GM23248 (cell line): Measurements from ENCODE around the gene RAB41. TPM values are rescaled to one million over a fixed set of nuclear protein-coding genes. Genes with fewer than 3 reads are reported as not detected.
A peak's percentile ranks its signal among the peaks of the same experiment; 100 is the strongest.

Source experiments
- DNase-seq: peaks from one replicate; pipeline ENCODE4 v3.0.0-alpha.2; 2015
- H2AFZ ChIP-seq: fragments of 200-600 bp; sonication (generic); 2 replicates; pipeline ENCODE4 v1.6.1; 2016; ENCODE audit warnings: antibody characterized with exemption
- H3F3A ChIP-seq: fragments of 200-600 bp; sonication (generic); 2 replicates; pipeline ENCODE4 v1.6.1; 2016; ENCODE audit warnings: mild to moderate bottlenecking, antibody characterized with exemption, mixed run types; ENCODE audit not compliant: insufficient read depth
- H3K27ac ChIP-seq: fragments of 200-600 bp; sonication (generic); 2 replicates; pipeline ENCODE4 v1.5.1; 2016; ENCODE audit warnings: mild to moderate bottlenecking
- H3K27me3 ChIP-seq: fragments of 200-600 bp; sonication (generic); replicated peaks from 2 replicates; pipeline ENCODE4 v1.6.1; 2016; ENCODE audit warnings: mild to moderate bottlenecking; ENCODE audit not compliant: insufficient read depth
- H3K36me3 ChIP-seq: fragments of 200-600 bp; sonication (generic); 2 replicates; pipeline ENCODE4 v1.6.1; 2016; ENCODE audit warnings: low read depth, mild to moderate bottlenecking
- H3K4me1 ChIP-seq: fragments of 200-600 bp; sonication (generic); 2 replicates; pipeline ENCODE4 v1.6.1; 2016; ENCODE audit warnings: mild to moderate bottlenecking; ENCODE audit not compliant: insufficient read depth
- H3K4me2 ChIP-seq: fragments of 200-600 bp; sonication (generic); one replicate; pipeline ENCODE4 v1.6.1; 2016; ENCODE audit warnings: mild to moderate bottlenecking; ENCODE audit not compliant: unreplicated experiment
- H3K4me3 ChIP-seq: fragments of 200-600 bp; sonication (generic); 2 replicates; pipeline ENCODE4 v1.5.1; 2016; ENCODE audit warnings: mild to moderate bottlenecking
- H3K79me2 ChIP-seq: fragments of 200-600 bp; sonication (generic); 2 replicates; pipeline ENCODE4 v1.6.1; 2016; ENCODE audit warnings: mild to moderate bottlenecking; ENCODE audit not compliant: insufficient read depth
- H3K9ac ChIP-seq: fragments of 200-600 bp; sonication (generic); 2 replicates; pipeline ENCODE4 v1.6.1; 2016; ENCODE audit warnings: mild to moderate bottlenecking
- H3K9me2 ChIP-seq: fragments of 200-600 bp; sonication (generic); 2 replicates; pipeline ENCODE4 v1.6.1; 2016; ENCODE audit warnings: mixed run types, mild to moderate bottlenecking, moderate library complexity; ENCODE audit not compliant: insufficient read depth
- H3K9me3 ChIP-seq: fragments of 200-600 bp; sonication (generic); one replicate; pipeline ENCODE4 v1.6.1; 2017; ENCODE audit warnings: low read depth
- H4K20me1 ChIP-seq: fragments of 200-600 bp; sonication (generic); 2 replicates; pipeline ENCODE4 v1.6.0; 2016; ENCODE audit not compliant: insufficient read depth
- EZH2 ChIP-seq: fragments of 200-600 bp; sonication (generic); IDR thresholded peaks from 2 replicates; pipeline ENCODE4 v1.6.1; 2018; ENCODE audit warnings: antibody characterized with exemption, mild to moderate bottlenecking; ENCODE audit not compliant: insufficient read depth, poor library complexity, severe bottlenecking
- EZH2phosphoT487 ChIP-seq: fragments of 200-600 bp; sonication (generic); IDR thresholded peaks from 2 replicates; pipeline ENCODE4 v1.6.1; 2018; ENCODE audit warnings: antibody characterized with exemption, moderate library complexity, mild to moderate bottlenecking, low read depth; ENCODE audit not compliant: insufficient read depth
- WGBS, 2 experiments: methylation state at CpG; one replicate each; pipeline ENCODE4 v1.1.6; 2015 to 2017; ENCODE audit warnings: low lambda C conversion rate in 2 of 2, low coverage in 1 of 2; ENCODE audit errors: missing lambda C conversion rate in 2 of 2; 5-methylcytosine and 5-hydroxymethylcytosine counted together
- in situ Hi-C: fragments of 300-500 bp; cut with MboI; formaldehyde crosslinking; loops from 2 replicates; pipeline ENCODE4 v1.15.0; 2020
- polyA plus RNA-seq: library from polyadenylated mRNA; unstranded; fragments of >200 nt; fragmentation: Nextera tagmentation; extraction: Ambion mirVana; gene quantifications from 2 replicates; pipeline ENCODE4 v1.2.1, GENCODE V29; 2016
- small RNA-seq: library from RNA; depleted of rRNA; stranded (forward); fragments of <200 nt; gene quantifications from one replicate; pipeline ENCODE3, GENCODE V24; 2014; ENCODE audit warnings: low read depth, low replicate concordance
- total RNA-seq: library from RNA; depleted of rRNA; stranded (reverse); fragments of >200 nt; shearing (Covaris generic); gene quantifications from 2 replicates; pipeline ENCODE4 v1.2.3, GENCODE V29; 2014; rRNA removed

Gene RAB41
- total and polyA plus RNA-seq, 2 experiments from 2014 or later, result not detected

DNA sequence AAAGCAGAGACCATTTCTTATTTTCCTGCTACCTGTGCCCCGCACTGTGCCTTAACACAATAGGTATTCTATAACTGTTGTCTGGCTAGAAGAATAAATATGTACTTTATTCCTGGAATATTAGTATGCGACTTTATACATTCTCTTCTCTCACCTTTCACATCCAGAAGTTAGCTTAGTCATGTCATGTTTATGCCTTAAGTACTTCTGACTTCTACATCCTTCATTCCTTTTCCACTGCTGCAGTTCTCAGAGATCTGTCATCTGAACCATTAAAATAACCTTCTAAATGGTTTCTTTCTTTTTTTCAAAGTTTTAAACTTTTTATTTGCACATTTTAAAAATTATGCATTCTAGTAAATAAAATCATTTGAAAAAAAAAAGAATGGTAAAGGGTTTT is 42.4 kb downstream of the RAB41 start:
- Histone ChIP-seq H2AFZ (no peak overlapping the region), H3K36me3 (no peaks in the 10 kb centered on the region), H3F3A (no peaks in the 10 kb centered on the region), H3K27ac (no peak overlapping the region), H3K4me2 (no peak overlapping the region), H4K20me1 (no peaks in the 10 kb centered on the region), H3K27me3 (no peaks in the 10 kb centered on the region), H3K9me2 (no peaks in the 10 kb centered on the region), H3K4me3 (no peak overlapping the region), H3K79me2 (no peaks in the 10 kb centered on the region), H3K9me3 (no peaks in the 10 kb centered on the region), H3K4me1 (no peaks in the 10 kb centered on the region), H3K9ac (no peak overlapping the region)
- 90 to 96% methylated on average over 2 of the region's 2 CpGs for WGBS, 2 experiments
- no peak for DNase-seq
- TF ChIP-seq EZH2phosphoT487 (no peak), EZH2 (no peak)
- in situ Hi-C loops, result no loop called here

DNA sequence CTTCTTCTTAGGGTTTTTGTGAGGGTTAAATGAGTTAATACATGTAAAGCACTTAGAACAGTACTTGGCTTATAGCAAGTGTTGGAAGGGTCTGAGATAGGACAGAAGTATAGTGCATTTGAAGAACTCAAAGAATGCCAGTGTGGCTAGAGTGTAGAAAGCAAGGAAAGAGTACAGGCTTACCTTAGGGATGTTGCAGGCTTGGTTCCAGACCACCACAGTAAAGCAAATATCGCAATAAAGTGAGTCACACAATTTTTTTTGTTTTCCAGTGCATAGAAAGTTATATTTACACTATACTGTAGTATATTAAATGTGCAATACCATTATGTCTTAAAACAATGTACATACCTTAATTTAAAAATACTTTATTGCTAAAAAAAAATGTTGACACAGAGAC is 49.2 kb downstream of the RAB41 start:
- DNase-seq, result peak; percentile 7
- Histone ChIP-seq H4K20me1 (no peaks in the 10 kb centered on the region), H3K4me2 (no peak overlapping the region), H2AFZ (no peak overlapping the region), H3K79me2 (no peaks in the 10 kb centered on the region), H3K9me3 (no peaks in the 10 kb centered on the region), H3K36me3 (no peaks in the 10 kb centered on the region), H3K4me3 (no peak overlapping the region), H3F3A (no peaks in the 10 kb centered on the region), H3K27me3 (no peaks in the 10 kb centered on the region), H3K9me2 (no peaks in the 10 kb centered on the region), H3K27ac (no peak overlapping the region), H3K4me1 (no peaks in the 10 kb centered on the region), H3K9ac (no peak overlapping the region)
- 90 to 100% methylated on average over 1 of the region's 1 CpG for WGBS, 2 experiments
- in situ Hi-C loops, result no loop called here
- TF ChIP-seq EZH2 (no peak), EZH2phosphoT487 (no peak)

DNA sequence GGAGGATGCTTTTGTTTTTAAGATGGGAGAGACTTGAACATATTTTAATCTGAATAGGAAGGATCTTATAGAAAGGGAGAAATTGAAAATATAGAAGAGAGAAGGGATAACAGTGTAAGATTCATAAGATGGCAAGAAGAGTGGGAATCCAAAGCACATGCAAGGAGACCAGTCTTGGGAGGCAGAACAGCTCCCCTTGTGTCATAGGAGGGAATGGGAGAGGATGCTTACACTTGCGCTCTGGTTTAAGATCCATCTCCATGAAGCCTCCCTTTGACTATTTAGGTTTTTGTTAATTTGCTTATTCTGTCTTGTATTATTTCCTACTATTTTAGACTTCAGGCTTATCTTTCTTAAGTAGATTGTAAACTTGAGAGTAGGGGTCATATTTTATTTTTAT is 50.6 kb downstream of the RAB41 start:
- no peaks in the 10 kb centered on the region for H4K20me1 ChIP-seq
- DNase-seq, result no peak
- H3K4me2 ChIP-seq, result no peak overlapping the region
- no peak overlapping the region for H3K27ac ChIP-seq
- no peaks in the 10 kb centered on the region for H3K36me3 ChIP-seq
- TF ChIP-seq EZH2, result no peak
- TF ChIP-seq EZH2phosphoT487, result no peak
- no peak overlapping the region for H3K9ac ChIP-seq
- in situ Hi-C loops, result no loop called here
- H3K79me2 ChIP-seq, result no peaks in the 10 kb centered on the region
- 100% methylated on average over 1 of the region's 1 CpG for WGBS, 2 experiments
- H2AFZ ChIP-seq, result no peak overlapping the region
- H3K9me2 ChIP-seq, result no peaks in the 10 kb centered on the region
- H3K27me3 ChIP-seq, result no peaks in the 10 kb centered on the region
- no peaks in the 10 kb centered on the region for H3F3A ChIP-seq
- H3K4me1 ChIP-seq, result no peaks in the 10 kb centered on the region
- H3K4me3 ChIP-seq, result no peak overlapping the region
- no peaks in the 10 kb centered on the region for H3K9me3 ChIP-seq

Small RNAs within 50 kb of the gene (small RNA-seq; reads per million reads assigned to genes)
- gene RNA5SP507, result not detected

Other genes with a start within 250 kb of the RAB41 start
- not detected in 2 replicates for gene AWAT2, start 232.2 kb upstream of the RAB41 start, total RNA-seq
- gene AWAT2, start 232.2 kb upstream of the RAB41 start, polyA plus RNA-seq, result not detected in 2 replicates
- gene OTUD6A, start 219.7 kb upstream of the RAB41 start, total RNA-seq, result not detected in 2 replicates
- not detected in 2 replicates for gene OTUD6A, start 219.7 kb upstream of the RAB41 start, polyA plus RNA-seq
- 57.3 and 59.1 TPM in 2 replicates for gene IGBP1, start 148.7 kb upstream of the RAB41 start, total RNA-seq
- gene IGBP1, start 148.7 kb upstream of the RAB41 start, polyA plus RNA-seq, result 31.8 and 33.6 TPM in 2 replicates
- gene DGAT2L6, start 104.7 kb upstream of the RAB41 start, total RNA-seq, result not detected in 2 replicates
- gene DGAT2L6, start 104.7 kb upstream of the RAB41 start, polyA plus RNA-seq, result not detected in 2 replicates
- not detected in 2 replicates for gene AWAT1, start 47.5 kb upstream of the RAB41 start, total RNA-seq
- gene AWAT1, start 47.5 kb upstream of the RAB41 start, polyA plus RNA-seq, result not detected in 2 replicates
- not detected in 2 replicates for gene P2RY4, start 22.0 kb upstream of the RAB41 start, total RNA-seq
- not detected in 2 replicates for gene P2RY4, start 22.0 kb upstream of the RAB41 start, polyA plus RNA-seq
- not detected in 2 replicates for gene ARR3, start 13.8 kb upstream of the RAB41 start, total RNA-seq
- gene ARR3, start 13.8 kb upstream of the RAB41 start, polyA plus RNA-seq, result not detected in 2 replicates
- 57.0 and 59.3 TPM in 2 replicates for gene PDZD11, start 7.8 kb downstream of the RAB41 start, total RNA-seq
- 110 and 116 TPM in 2 replicates for gene PDZD11, start 7.8 kb downstream of the RAB41 start, polyA plus RNA-seq
- gene KIF4A, start 7.9 kb downstream of the RAB41 start, total RNA-seq, result 5.6 and 7.5 TPM in 2 replicates
- 6.5 and 7.6 TPM in 2 replicates for gene KIF4A, start 7.9 kb downstream of the RAB41 start, polyA plus RNA-seq
- not detected in 2 replicates for gene GDPD2, start 141.1 kb downstream of the RAB41 start, total RNA-seq
- gene GDPD2, start 141.1 kb downstream of the RAB41 start, polyA plus RNA-seq, result not detected in 2 replicates
- 1.9 TPM in 2 replicates for gene DLG3, start 162.7 kb downstream of the RAB41 start, total RNA-seq
- 1.2 and 1.7 TPM in 2 replicates for gene DLG3, start 162.7 kb downstream of the RAB41 start, polyA plus RNA-seq